Urinary bladder (tissue), 4 donors: ENCODE data around the gene DHPS. TPM values are rescaled to one million over a fixed set of nuclear protein-coding genes. Genes with fewer than 3 reads are reported as not detected.
"Not testable (repeated sequence)": the region's sequence is repeated elsewhere in the genome, so short reads cannot be mapped to it uniquely, and the experiment has no call there.

Source experiments
- DNase-seq: peaks from one replicate; pipeline ENCODE4 v3.0.0-alpha.2; 2015; ENCODE audit errors: extremely low spot score
- H3K27ac ChIP-seq: one replicate; pipeline ENCODE4 v1.5.1; 2013; ENCODE audit warnings: low read depth, mild to moderate bottlenecking, moderate library complexity
- H3K36me3 ChIP-seq: one replicate; pipeline ENCODE4 v1.6.1; 2013; ENCODE audit warnings: mild to moderate bottlenecking, moderate library complexity; ENCODE audit not compliant: insufficient read depth
- H3K4me1 ChIP-seq: one replicate; pipeline ENCODE4 v1.6.1; 2013; ENCODE audit warnings: mild to moderate bottlenecking, moderate library complexity; ENCODE audit not compliant: insufficient read depth
- H3K4me3 ChIP-seq: one replicate; pipeline ENCODE4 v1.5.1; 2013; ENCODE audit warnings: low read depth, low read length
- WGBS: extraction: QIAGEN DNeasy Blood & Tissue Kit; methylation state at CpG from one replicate; pipeline ENCODE4 v1.1.7; 2013; 5-methylcytosine and 5-hydroxymethylcytosine counted together
- polyA plus RNA-seq: library from polyadenylated mRNA; stranded (reverse); fragments of 200-250 nt; gene quantifications from one replicate; pipeline ENCODE4 v1.2.3, GENCODE V29; 2013
- total RNA-seq: library from RNA; depleted of rRNA; stranded (reverse); fragments of >200 nt; gene quantifications from one replicate; pipeline ENCODE4 v1.2.3, GENCODE V29; 2014
- donor health status: healthy with polysubstance abuse.
- donor health status: healthy.

The DHPS gene
- total and polyA plus RNA-seq, 2 donors = 29.9 to 99.0 TPM

DNA sequence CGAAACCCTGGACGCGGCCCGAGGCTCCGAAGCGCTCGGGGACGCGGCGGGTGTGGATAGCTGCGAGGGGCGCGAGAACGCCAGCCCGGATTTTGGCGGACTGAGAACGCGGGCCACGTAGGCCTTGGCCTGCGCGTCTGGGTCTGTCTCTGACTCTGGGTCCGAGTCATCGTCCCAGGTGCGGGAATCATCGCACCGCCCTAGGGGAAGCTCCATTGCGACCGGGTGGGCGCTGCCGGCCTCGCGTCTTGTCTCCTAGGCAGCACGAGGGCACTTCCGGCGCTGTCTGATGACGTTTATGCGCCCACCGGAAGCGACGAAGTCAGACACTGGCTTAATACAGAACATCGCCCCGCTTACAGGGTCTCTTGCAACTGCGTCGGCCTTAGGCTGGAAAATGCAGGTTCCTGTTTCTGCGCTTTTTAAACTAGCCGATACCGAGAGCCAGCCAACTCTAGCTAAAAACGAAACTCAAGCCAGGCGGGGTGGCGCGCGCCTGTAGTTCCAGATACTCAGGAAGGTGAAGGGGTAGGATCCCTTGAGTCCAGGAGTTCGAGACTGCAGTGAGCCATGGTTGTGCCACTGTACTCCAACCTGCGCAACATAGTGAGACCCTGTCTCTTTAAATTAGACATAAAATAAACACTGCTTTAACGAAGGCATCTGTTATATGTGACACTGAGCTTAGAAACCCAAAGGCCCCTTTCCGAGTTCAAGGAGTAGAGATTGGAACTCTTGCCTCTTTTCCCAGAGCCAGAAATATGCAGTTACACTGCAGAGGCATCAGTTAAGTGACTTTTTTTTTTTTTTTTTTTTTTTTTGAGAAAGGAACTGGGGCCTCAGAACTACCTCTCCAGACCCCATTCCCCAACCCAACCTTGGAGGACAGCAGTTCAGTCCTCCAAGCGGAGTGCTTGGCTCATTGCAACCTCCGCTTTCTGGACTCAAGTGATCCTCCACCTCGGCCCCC is 15.0 kb upstream of the DHPS start, which contains the start of gene FBXW9:
Gene FBXW9, minus strand, starts transcription at position 266 of the 970 bp plus-strand sequence. Its CDS starts 50 bp downstream, at position 216.
- WGBS = 6% methylated on average over 59 of the region's 59 CpGs
- no peaks in the 10 kb centered on the region for H3K36me3 ChIP-seq
- peak; percentile 89 for DNase-seq
- peaks cover 2% of the 10 kb centered on the region for H3K4me1 ChIP-seq
- peak within 1 kb of the TSS; percentile 93 for H3K27ac ChIP-seq
- H3K4me3 ChIP-seq = peak within 1 kb of the TSS; percentile 73

- no peak for DNase-seq
- H3K36me3 ChIP-seq = no peaks in the 10 kb centered on the region
- no peak overlapping the region for H3K27ac ChIP-seq
- peak overlapping the region; percentile 73 for H3K4me3 ChIP-seq
- WGBS = 4% methylated on average over 36 of the region's 36 CpGs
- H3K4me1 ChIP-seq = peaks cover 2% of the 10 kb centered on the region
These were observed 14.3 kb upstream of the DHPS start for GRCh38 chr19:12695997-12696365.

DNA sequence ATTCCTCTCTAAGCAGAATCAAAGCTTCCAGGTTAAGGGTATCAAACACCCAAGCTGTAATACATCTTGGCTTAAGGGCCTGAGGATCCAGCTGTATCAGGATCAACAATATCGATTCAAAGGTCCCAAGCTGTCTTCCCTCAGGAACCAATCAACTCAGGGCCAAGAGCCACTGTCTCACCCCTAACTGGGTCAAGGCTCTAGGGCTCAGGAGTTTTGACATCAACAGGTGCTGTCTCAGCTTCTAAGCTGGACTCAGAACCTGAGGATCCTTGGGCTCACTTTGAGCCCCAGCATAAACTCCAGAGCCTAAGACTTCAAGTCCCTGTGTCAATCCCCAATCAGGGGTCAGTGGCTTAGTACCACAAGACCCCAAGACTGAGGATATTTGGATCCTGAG is 13.8 kb upstream of the DHPS start:
- WGBS = 72% methylated on average over 1 of the region's 1 CpG
- Histone ChIP-seq H3K36me3 (no peaks in the 10 kb centered on the region), H3K4me3 (peak overlapping the region; percentile 73), H3K4me1 (peaks cover 2% of the 10 kb centered on the region), H3K27ac (no peak overlapping the region)
- DNase-seq = no peak

DNA sequence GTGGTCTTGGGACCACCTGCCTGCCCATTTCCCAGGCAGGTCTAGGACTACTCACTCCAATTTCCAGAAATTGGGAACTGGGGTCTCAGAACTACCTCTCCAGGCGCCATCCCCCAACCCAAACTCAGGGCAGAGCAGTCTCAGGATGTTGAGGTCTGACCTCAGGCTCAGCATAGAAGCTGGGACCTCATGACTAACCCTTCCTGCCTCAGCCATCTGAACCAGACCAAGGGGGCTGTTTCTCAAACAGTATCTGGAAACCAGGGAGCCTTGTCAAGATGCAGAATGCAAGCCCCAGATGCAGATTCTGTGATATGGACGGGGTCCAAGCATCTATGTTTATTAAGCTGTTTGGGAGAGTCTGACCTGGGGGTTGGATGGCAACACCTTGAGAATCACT is 13.4 kb upstream of the DHPS start:
- Histone ChIP-seq H3K27ac (no peak overlapping the region), H3K36me3 (no peaks in the 10 kb centered on the region), H3K4me1 (peaks cover 2% of the 10 kb centered on the region), H3K4me3 (no peak overlapping the region)
- DNase-seq = no peak
- WGBS = 65% methylated on average over 2 of the region's 2 CpGs

GRCh38 chr19:12694641-12695040 is 13.0 kb upstream of the DHPS start:
- WGBS = 94% methylated on average over 16 of the region's 16 CpGs
- DNase-seq = no peak
- Histone ChIP-seq H3K36me3 (no peaks in the 10 kb centered on the region), H3K4me3 (no peak overlapping the region), H3K4me1 (peaks cover 2% of the 10 kb centered on the region), H3K27ac (no peak overlapping the region)

DNA sequence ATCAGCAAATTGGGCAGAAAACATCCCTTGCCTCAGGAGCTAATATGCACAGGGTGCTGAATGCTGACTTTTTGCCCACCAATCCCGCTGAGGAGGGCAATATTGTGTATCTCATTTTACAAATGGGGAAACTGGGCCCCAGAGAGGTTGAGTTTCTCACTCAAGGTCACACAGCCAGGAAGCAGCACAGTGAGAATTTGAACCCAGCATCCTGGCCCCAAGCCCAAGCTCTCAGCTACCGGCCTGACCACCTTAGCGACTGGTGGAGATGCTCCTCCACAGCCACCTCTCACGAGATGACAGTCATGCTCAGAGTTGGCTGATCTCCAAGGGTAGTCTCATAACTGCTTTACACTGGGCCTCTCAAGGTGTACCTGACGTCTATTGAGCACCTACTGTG is 11.3 kb upstream of the DHPS start:
- 87% methylated on average over 5 of the region's 5 CpGs for WGBS
- Histone ChIP-seq H3K4me3 (no peak overlapping the region), H3K36me3 (no peaks in the 10 kb centered on the region), H3K4me1 (peaks cover 2% of the 10 kb centered on the region), H3K27ac (no peak overlapping the region)
- DNase-seq = no peak

- no peaks in the 10 kb centered on the region for H3K4me1 ChIP-seq
- H3K36me3 ChIP-seq = no peaks in the 10 kb centered on the region
- no peak overlapping the region for H3K4me3 ChIP-seq
- WGBS = 75% methylated on average over 26 of the region's 26 CpGs
- H3K27ac ChIP-seq = no peak overlapping the region
- DNase-seq = no peak
These were observed 8.0 kb upstream of the DHPS start for GRCh38 chr19:12689581-12690216.

- no peak overlapping the region for H3K27ac ChIP-seq
- H3K4me3 ChIP-seq = no peak overlapping the region
- no peak for DNase-seq
- 94% methylated on average over 12 of the region's 12 CpGs for WGBS
- H3K4me1 ChIP-seq = no peaks in the 10 kb centered on the region
- H3K36me3 ChIP-seq = no peaks in the 10 kb centered on the region
These were observed 7.3 kb upstream of the DHPS start for GRCh38 chr19:12689012-12689411.

GRCh38 chr19:12687496-12688196 is 6.0 kb upstream of the DHPS start, which contains the start of gene GNG14:
GNG14 (plus strand) TSS chr19:12687998; CDS start chr19:12688049, 51 bp downstream.
- Histone ChIP-seq H3K27ac (no peak within 1 kb of the TSS), H3K4me1 (no peaks in the 10 kb centered on the region), H3K36me3 (no peaks in the 10 kb centered on the region), H3K4me3 (no peak within 1 kb of the TSS)
- WGBS = 86% methylated on average over 9 of the region's 9 CpGs
- DNase-seq = no peak

DNA sequence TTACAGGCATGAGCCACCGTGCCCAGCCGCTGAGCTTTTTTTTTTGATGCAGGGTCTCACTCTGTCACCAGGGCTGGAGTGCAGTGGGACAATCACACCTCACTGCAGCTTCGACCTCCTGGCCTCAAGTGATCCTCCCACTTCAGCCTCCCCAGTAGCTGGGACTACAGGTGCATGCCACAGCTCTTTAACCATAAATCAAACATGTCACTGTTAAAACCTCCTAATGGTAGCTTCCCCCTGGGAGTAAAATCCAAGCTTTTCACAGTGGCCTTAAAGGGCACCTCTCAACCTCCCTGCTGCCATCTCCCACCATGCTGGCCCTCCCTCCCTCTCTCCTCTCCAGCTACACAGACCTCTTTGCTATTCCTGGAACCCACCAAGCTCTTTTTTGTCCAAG is 4.2 kb upstream of the DHPS start:
- no peak overlapping the region for H3K4me3 ChIP-seq
- no peaks in the 10 kb centered on the region for H3K36me3 ChIP-seq
- 81% methylated on average over 3 of the region's 3 CpGs for WGBS
- H3K27ac ChIP-seq = no peak overlapping the region
- no peaks in the 10 kb centered on the region for H3K4me1 ChIP-seq
- DNase-seq = no peak

GRCh38 chr19:12680034-12680433 is 1.6 kb downstream of the DHPS start:
- H3K4me3 ChIP-seq = no peak overlapping the region
- no peaks in the 10 kb centered on the region for H3K4me1 ChIP-seq
- H3K36me3 ChIP-seq = no peaks in the 10 kb centered on the region
- 94% methylated on average over 9 of the region's 9 CpGs for WGBS
- no peak for DNase-seq
- H3K27ac ChIP-seq = no peak overlapping the region

GRCh38 chr19:12678039-12678438 is 3.6 kb downstream of the DHPS start:
- WGBS = 92% methylated on average over 5 of the region's 5 CpGs
- not testable (repeated sequence) for H3K4me3 ChIP-seq, H3K36me3 ChIP-seq, H3K27ac ChIP-seq, H3K4me1 ChIP-seq, DNase-seq

DNA sequence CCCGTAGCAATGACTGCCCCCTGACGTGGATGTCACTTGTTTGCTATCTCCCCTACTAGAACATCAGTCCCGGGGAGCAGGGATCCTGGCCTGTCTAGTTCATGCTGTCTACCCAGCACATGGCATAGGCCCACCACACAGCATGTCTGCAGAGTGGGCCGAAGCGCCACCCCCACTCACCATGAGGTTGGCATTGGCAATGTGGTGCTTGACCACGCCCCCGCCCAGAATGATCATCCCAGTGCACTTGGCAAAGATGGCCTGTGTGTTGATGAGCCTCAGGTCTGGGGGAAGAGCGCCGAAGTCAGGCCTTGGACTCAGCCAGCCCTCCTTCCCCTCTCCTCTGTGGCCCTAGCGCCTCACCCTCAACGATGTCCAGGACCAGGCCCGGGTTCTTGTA is 4.8 kb downstream of the DHPS start:
- H3K4me3 ChIP-seq = no peak overlapping the region

More for the DNA sequence above, 4.8 kb downstream of the DHPS start:
- 90% methylated on average over 12 of the region's 12 CpGs for WGBS
- H3K27ac ChIP-seq = no peak overlapping the region
- peaks cover 2% of the 10 kb centered on the region for H3K36me3 ChIP-seq
- no peaks in the 10 kb centered on the region for H3K4me1 ChIP-seq
- DNase-seq = no peak
